Raji (cell line): ENCODE measurements around the gene AQP11.

Experiments used
- POLR2A ChIP-seq: IDR thresholded peaks from 2 replicates; pipeline ENCODE4 v1.6.1; 2011; ENCODE audit warnings: low read depth, low read length, control low read depth; ENCODE audit not compliant: insufficient read depth

AQP11 gene

GRCh38 chr11:77580712-77581337, 8.9 kb upstream of the AQP11 start:
- TF ChIP-seq POLR2A: no peak

- no peak for TF ChIP-seq POLR2A
Measured at GRCh38 chr11:77589181-77589520, 602 bp upstream of the AQP11 start.

- TF ChIP-seq POLR2A: no peak
Measured at GRCh38 chr11:77590194-77590782, 535 bp downstream of the AQP11 start.

- no peak for TF ChIP-seq POLR2A
Measured at GRCh38 chr11:77592727-77593126, 3.0 kb downstream of the AQP11 start.

- TF ChIP-seq POLR2A: no peak
Measured at GRCh38 chr11:77593883-77594282, 4.1 kb downstream of the AQP11 start.

- TF ChIP-seq POLR2A: no peak
Measured at GRCh38 chr11:77596626-77597025, 6.9 kb downstream of the AQP11 start.

- TF ChIP-seq POLR2A: no peak
Measured at GRCh38 chr11:77598195-77598594, 8.4 kb downstream of the AQP11 start.

- TF ChIP-seq POLR2A: no peak
Measured at GRCh38 chr11:77602381-77603088, 12.8 kb downstream of the AQP11 start.

- TF ChIP-seq POLR2A: no peak
Measured at GRCh38 chr11:77604281-77604680, 14.5 kb downstream of the AQP11 start.

- no peak for TF ChIP-seq POLR2A
Measured at GRCh38 chr11:77609234-77609633, 19.5 kb downstream of the AQP11 start.

- no peak for TF ChIP-seq POLR2A
Measured at GRCh38 chr11:77611921-77612320, 22.2 kb downstream of the AQP11 start.

GRCh38 chr11:77617892-77618291, 28.1 kb downstream of the AQP11 start:
- TF ChIP-seq POLR2A: no peak

GRCh38 chr11:77619576-77620198, 29.9 kb downstream of the AQP11 start:
- no peak for TF ChIP-seq POLR2A

GRCh38 chr11:77630157-77630710, 40.5 kb downstream of the AQP11 start:
- TF ChIP-seq POLR2A: no peak

GRCh38 chr11:77636731-77637344, 47.1 kb downstream of the AQP11 start:
- no peak for TF ChIP-seq POLR2A
